Activated CD8-positive, alpha-beta T cell treated with anti-CD3 and anti-CD28 coated beads, Interleukin-2, amount 10 ng/mL, durations not matched to agents 7 days and 5 days (primary cell): Measurements from ENCODE around the gene SMTN. TPM values are rescaled to one million over a fixed set of nuclear protein-coding genes. Genes with fewer than 3 reads are reported as not detected.

ENCODE experiments used
- ATAC-seq: fragments of 150-1000 bp; cut with Tn5 transposase; one replicate; pipeline ENCODE4 v1.10.0; 2021; ENCODE audit warnings: moderate library complexity
- CTCF ChIA-PET: fragments of 350-600 bp; sonication (Branson Sonifier 250); formaldehyde crosslinking; loops from one replicate; lab custom pipeline; 2021; ENCODE audit warnings: antibody characterized with exemption; lab: Charles Lee
- POLR2A ChIA-PET: fragments of 350-600 bp; sonication (Branson Sonifier 250); formaldehyde crosslinking; loops from one replicate; lab custom pipeline; 2021; ENCODE audit warnings: antibody characterized with exemption; lab: Charles Lee
- DNase-seq: peaks from one replicate; pipeline ENCODE4 v3.0.0-alpha.2; 2020
- H3K27ac Mint-ChIP-seq: one replicate; pipeline ENCODE4 v1.8.0; 2021; ENCODE audit warnings: mild to moderate bottlenecking, mixed read lengths
- H3K27me3 Mint-ChIP-seq: one replicate; pipeline ENCODE4 v1.8.0; 2021; ENCODE audit warnings: low read depth, mixed read lengths
- H3K36me3 Mint-ChIP-seq: one replicate; pipeline ENCODE4 v1.8.0; 2021; ENCODE audit warnings: low read depth, mixed read lengths
- H3K4me1 Mint-ChIP-seq: one replicate; pipeline ENCODE4 v1.8.0; 2021; ENCODE audit warnings: low read depth, mixed read lengths
- H3K4me3 Mint-ChIP-seq: one replicate; pipeline ENCODE4 v1.8.0; 2021; ENCODE audit warnings: mild to moderate bottlenecking, mixed read lengths
- H3K9me3 Mint-ChIP-seq: one replicate; pipeline ENCODE4 v1.8.0; 2022; ENCODE audit warnings: mixed read lengths; ENCODE audit not compliant: insufficient read depth
- total RNA-seq, 2 experiments: library from RNA; stranded (reverse); gene quantifications; one replicate each; pipeline ENCODE4 v1.2.3, GENCODE V29; 2021

The SMTN gene
- total RNA-seq, 2 experiments from 2014 or later = 51.0 to 61.7 TPM

- H3K9me3 Mint-ChIP-seq = no peaks in the 10 kb centered on the region
- DNase-seq (no peak), ATAC-seq (no peak)
- H3K4me3 Mint-ChIP-seq = no peak overlapping the region
- no peaks in the 10 kb centered on the region for H3K36me3 Mint-ChIP-seq
- ChIA-PET POLR2A (no interaction called here), CTCF (no interaction called here)
- H3K27me3 Mint-ChIP-seq = peaks cover 2% of the 10 kb centered on the region
- H3K27ac Mint-ChIP-seq = no peak overlapping the region
- H3K4me1 Mint-ChIP-seq = no peaks in the 10 kb centered on the region
Observed at GRCh38 chr22:31151872-31152271, 70.8 kb downstream of the SMTN start.

GRCh38 chr22:31153357-31153756 lies 72.2 kb downstream of the SMTN start:
- no peaks in the 10 kb centered on the region for H3K36me3 Mint-ChIP-seq
- H3K9me3 Mint-ChIP-seq = no peaks in the 10 kb centered on the region
- H3K27ac Mint-ChIP-seq = no peak overlapping the region
- no peak for ATAC-seq
- DNase-seq = no peak
- CTCF ChIA-PET = interaction anchor here (1.4 kb wide), 2 partner anchors 45 to 69 kb away, joined by 3 to 4 read pairs; no protein-coding TSS in a partner anchor
- POLR2A ChIA-PET = no interaction called here
- H3K4me1 Mint-ChIP-seq = no peaks in the 10 kb centered on the region
- H3K27me3 Mint-ChIP-seq = peaks cover 6% of the 10 kb centered on the region
- H3K4me3 Mint-ChIP-seq = no peak overlapping the region

Other genes with a start within 250 kb of the SMTN start
- gene MORC2, start 112.5 kb upstream of the SMTN start, total RNA-seq = 10 to 100 TPM; 31.3 to 31.5 TPM
- 10 to 100 TPM; 67.3 to 72.3 TPM for gene TUG1, start 112.1 kb upstream of the SMTN start, total RNA-seq
- gene SELENOM, start 26.2 kb downstream of the SMTN start, total RNA-seq = under 1 TPM; 0.76 to 0.87 TPM
- not detected for gene INPP5J, start 41.6 kb downstream of the SMTN start, total RNA-seq
- gene PLA2G3, start 59.2 kb downstream of the SMTN start, total RNA-seq = not detected
- 10 to 100 TPM; 17.7 to 18.1 TPM for gene RNF185, start 78.9 kb downstream of the SMTN start, total RNA-seq
- 10 to 100 TPM; 42.7 to 44.3 TPM for gene LIMK2, start 131.0 kb downstream of the SMTN start, total RNA-seq
- gene PIK3IP1, start 211.2 kb downstream of the SMTN start, total RNA-seq = 10 to 100 TPM; 13.2 to 16.1 TPM